ENCODE data around the gene TMEM252. TPM values are rescaled to one million over a fixed set of nuclear protein-coding genes. Genes with fewer than 3 reads are reported as not detected.

The TMEM252 gene
- total RNA-seq, 2 donors from 2014 or later = not detected

DNA sequence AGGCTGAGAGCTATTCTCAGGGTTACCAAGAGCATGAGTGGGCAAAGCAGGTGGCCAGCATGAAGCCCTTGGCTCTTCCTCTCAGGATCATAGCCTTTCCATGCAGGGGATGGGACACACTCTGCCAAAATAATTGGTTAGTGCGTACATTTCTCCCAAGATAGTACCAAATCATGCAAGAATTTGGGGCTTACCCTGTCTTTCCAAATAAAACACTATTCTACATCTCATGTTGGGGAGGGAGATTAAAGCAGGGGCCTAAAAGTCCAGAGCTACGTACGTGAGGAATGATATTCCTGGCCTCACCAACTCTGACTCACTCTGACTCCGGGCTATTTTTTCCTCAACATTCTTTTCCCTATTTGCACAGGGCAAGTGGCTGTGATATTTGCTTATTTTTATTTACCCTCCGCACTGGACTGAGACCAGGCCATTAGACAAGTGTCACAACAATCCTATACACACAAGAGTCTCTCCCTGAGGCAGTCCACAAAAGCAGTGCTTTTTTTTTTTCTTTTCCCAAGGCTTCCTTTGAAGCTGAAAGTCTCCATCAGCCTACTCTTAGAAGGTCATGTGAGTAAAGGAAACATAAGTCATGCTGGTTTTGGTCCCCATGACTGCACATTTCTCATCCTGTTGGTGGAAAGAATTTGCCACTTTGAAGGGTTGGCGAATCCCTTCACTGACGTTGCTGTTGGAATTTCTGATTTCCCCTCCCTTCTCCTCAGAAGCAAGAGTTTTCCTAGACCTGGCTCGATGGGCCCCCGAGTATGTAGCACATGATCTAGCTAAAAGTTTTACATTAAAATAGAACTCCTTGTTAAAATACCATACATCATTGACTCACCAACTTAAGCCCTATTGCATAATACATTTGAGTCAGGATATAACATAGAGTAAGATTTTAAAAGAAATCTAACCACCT is 40.0 kb downstream of the TMEM252 start:
- Histone ChIP-seq H3K27ac (peak overlapping the region; percentile 94 to 95), H3K4me1 (ENCODE audit: control insufficient read depth in 1 of 2, low read depth in 2 of 2) (peaks cover 18 to 51% of the 10 kb centered on the region in 2 donors), H3K9me3 (no peaks in the 10 kb centered on the region), H3K36me3 (no peaks in the 10 kb centered on the region), H3K4me3 (peak overlapping the region; percentile 50), H3K27me3 (replicated peaks; ENCODE audit: insufficient read depth) (no peaks in the 10 kb centered on the region)
- ATAC-seq (ENCODE audit: insufficient number of reproducible peaks, low FRiP score, low read depth) (peak; percentile 91), DNase-seq (ENCODE audit: low spot score) (no peak)
- TF ChIP-seq, protein P1, sequence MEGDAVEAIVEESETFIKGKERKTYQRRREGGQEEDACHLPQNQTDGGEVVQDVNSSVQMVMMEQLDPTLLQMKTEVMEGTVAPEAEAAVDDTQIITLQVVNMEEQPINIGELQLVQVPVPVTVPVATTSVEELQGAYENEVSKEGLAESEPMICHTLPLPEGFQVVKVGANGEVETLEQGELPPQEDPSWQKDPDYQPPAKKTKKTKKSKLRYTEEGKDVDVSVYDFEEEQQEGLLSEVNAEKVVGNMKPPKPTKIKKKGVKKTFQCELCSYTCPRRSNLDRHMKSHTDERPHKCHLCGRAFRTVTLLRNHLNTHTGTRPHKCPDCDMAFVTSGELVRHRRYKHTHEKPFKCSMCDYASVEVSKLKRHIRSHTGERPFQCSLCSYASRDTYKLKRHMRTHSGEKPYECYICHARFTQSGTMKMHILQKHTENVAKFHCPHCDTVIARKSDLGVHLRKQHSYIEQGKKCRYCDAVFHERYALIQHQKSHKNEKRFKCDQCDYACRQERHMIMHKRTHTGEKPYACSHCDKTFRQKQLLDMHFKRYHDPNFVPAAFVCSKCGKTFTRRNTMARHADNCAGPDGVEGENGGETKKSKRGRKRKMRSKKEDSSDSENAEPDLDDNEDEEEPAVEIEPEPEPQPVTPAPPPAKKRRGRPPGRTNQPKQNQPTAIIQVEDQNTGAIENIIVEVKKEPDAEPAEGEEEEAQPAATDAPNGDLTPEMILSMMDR (IDR thresholded peaks at IDR 0.05) = no peak

- no peak overlapping the region for H3K4me3 ChIP-seq
- ATAC-seq (ENCODE audit: insufficient number of reproducible peaks, low FRiP score, low read depth) (no peak), DNase-seq (ENCODE audit: low spot score) (no peak)
- peak overlapping the region; percentile 94 to 95 for H3K27ac ChIP-seq
- no peaks in the 10 kb centered on the region for H3K36me3 ChIP-seq
- H3K9me3 ChIP-seq = no peaks in the 10 kb centered on the region
- TF ChIP-seq, protein P1 (IDR thresholded peaks at IDR 0.05) = no peak
- H3K4me1 ChIP-seq (ENCODE audit: control insufficient read depth in 1 of 2, low read depth in 2 of 2) = peaks cover 18 to 64% of the 10 kb centered on the region in 2 donors
- no peaks in the 10 kb centered on the region for H3K27me3 ChIP-seq (replicated peaks; ENCODE audit: insufficient read depth)
Observed at GRCh38 chr9:68498816-68499215, 41.9 kb downstream of the TMEM252 start.

DNA sequence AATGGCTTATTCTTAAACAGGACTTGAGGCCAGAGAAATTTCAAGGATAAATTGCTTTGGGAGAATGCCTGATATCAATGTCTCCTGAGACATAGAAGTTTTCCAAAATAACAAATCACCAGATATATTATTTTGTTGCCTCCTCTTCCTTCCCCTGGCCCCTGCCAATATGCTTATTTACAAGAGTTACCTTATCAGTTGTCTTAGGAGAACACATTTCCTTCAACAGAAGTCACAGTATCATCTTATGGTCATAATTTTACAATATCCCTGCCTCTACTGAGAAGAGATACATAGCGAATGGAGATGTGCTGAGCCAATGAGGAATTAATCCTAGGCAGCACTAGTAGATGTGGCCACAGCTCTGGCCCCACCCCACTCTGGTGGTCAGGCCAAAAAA is 43.1 kb downstream of the TMEM252 start:
- Histone ChIP-seq H3K9me3 (no peaks in the 10 kb centered on the region), H3K27ac (peak overlapping the region in 1 of 2 donors; percentile 11), H3K36me3 (no peaks in the 10 kb centered on the region), H3K4me1 (ENCODE audit: control insufficient read depth in 1 of 2, low read depth in 2 of 2) (peaks cover 18 to 75% of the 10 kb centered on the region in 2 donors), H3K4me3 (no peak overlapping the region), H3K27me3 (replicated peaks; ENCODE audit: insufficient read depth) (no peaks in the 10 kb centered on the region)
- ATAC-seq (ENCODE audit: insufficient number of reproducible peaks, low FRiP score, low read depth) (no peak), DNase-seq (ENCODE audit: low spot score) (no peak)
- TF ChIP-seq, protein P1 (IDR thresholded peaks at IDR 0.05) = no peak

DNA sequence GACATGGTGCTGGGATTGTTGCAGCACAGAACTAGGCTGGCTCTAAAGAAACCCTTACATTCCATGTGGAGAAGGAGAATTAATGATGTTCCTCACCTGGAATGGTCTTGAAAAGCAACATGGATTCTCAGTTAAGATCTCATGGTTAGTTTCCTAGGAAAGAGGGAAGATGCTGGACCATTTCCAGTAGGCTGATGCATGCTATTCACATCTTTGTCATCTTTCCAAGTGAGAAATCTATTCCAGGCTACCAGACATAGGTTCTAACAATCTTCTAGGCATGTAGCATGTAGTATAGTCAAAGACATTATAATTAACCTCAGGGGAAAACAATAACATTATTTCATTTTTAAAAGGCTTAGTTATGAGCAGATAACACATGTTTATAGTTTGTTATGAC is 44.3 kb downstream of the TMEM252 start:
- no peak for ATAC-seq (ENCODE audit: insufficient number of reproducible peaks, low FRiP score, low read depth)
- TF ChIP-seq, protein P1 (IDR thresholded peaks at IDR 0.05) = no peak
- H3K9me3 ChIP-seq = no peaks in the 10 kb centered on the region
- H3K27me3 ChIP-seq (replicated peaks; ENCODE audit: insufficient read depth) = no peaks in the 10 kb centered on the region
- no peak overlapping the region for H3K27ac ChIP-seq
- DNase-seq (ENCODE audit: low spot score) = no peak
- peaks cover 11 to 68% of the 10 kb centered on the region in 2 donors for H3K4me1 ChIP-seq (ENCODE audit: control insufficient read depth in 1 of 2, low read depth in 2 of 2)
- no peak overlapping the region for H3K4me3 ChIP-seq
- H3K36me3 ChIP-seq = no peaks in the 10 kb centered on the region

GRCh38 chr9:68495247-68495646 is 45.4 kb downstream of the TMEM252 start:
- H3K4me3 ChIP-seq = no peak overlapping the region
- ATAC-seq (ENCODE audit: insufficient number of reproducible peaks, low FRiP score, low read depth) = no peak
- no peaks in the 10 kb centered on the region for H3K27me3 ChIP-seq (replicated peaks; ENCODE audit: insufficient read depth)
- TF ChIP-seq, protein P1 (IDR thresholded peaks at IDR 0.05) = no peak
- peak overlapping the region in 1 of 2 donors; percentile 45 for H3K27ac ChIP-seq
- DNase-seq (ENCODE audit: low spot score) = no peak
- peaks cover 7 to 58% of the 10 kb centered on the region in 2 donors for H3K4me1 ChIP-seq (ENCODE audit: control insufficient read depth in 1 of 2, low read depth in 2 of 2)
- H3K9me3 ChIP-seq = no peaks in the 10 kb centered on the region
- H3K36me3 ChIP-seq = no peaks in the 10 kb centered on the region

Data from thoracic aorta (tissue), 2 donors.